ENCODE measurements around the gene SNX5.

Gene SNX5

DNA sequence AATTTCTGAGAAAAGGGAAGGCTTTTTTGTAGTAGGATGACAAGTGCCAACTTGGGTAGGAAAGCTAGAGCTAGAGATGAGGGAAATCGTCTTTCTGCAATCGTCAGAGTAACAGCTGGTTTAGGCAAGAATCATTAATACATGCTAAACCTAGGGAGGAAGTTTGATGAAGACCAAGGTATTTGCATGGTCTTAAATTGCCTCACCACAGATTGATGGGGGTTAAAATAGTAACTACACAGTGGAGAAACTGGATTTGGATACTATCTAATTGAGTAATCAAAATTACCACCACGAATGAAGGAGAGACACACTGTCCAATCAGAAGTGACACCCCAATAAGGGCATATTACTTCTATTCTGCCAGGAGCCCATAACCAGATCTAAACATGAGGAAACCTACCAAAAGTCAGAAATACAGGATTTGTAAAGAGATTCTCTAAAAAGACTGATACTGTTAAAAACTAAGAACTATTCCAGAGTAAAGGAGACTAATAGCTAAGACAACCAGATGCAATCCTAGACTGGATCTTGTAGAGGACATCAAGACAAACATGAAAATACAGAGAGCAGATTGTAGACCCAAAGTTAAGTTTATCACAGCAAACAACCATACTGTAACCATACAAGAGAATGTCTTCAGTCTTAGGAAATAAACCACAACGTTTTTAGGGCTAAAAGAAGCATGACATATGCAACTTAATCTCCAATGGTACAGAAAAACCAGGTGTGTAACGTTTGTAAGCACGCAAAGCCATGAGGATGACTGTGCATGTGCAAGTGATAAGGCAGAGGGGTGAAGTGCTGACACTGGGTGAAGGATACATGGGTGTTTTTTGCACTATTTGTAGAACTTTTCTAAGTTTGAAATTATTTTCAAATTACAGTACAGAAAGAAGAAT, 21.8 kb downstream of the SNX5 start:
- Histone ChIP-seq H3K4me3 (no peak overlapping the region), H3K27ac (no peak overlapping the region)

DNA sequence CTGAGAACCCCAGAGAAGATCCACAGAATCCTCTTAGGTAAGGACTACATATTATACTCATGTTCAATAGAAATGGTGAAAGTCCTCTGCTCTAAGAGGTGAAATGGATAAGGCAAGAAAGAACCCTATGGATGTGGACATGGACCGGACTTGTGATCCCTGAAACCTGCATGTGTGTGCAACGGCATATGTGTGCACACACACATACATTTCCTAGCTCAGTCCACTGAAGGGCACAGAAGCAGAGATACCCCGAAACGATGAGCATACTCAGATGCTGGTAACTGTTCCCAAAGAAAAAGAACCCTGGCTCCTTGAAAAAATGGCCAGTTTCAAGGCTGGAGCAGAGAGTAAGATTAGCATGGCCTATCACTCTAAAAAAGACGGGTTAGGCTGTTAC, 22.6 kb downstream of the SNX5 start:
- no peak overlapping the region for H3K27ac ChIP-seq
- H3K4me3 ChIP-seq, result no peak overlapping the region

GRCh38 chr20:17944854-17945474, 23.6 kb downstream of the SNX5 start:
- H3K4me3 ChIP-seq, result no peak overlapping the region
- no peak overlapping the region for H3K27ac ChIP-seq

DNA sequence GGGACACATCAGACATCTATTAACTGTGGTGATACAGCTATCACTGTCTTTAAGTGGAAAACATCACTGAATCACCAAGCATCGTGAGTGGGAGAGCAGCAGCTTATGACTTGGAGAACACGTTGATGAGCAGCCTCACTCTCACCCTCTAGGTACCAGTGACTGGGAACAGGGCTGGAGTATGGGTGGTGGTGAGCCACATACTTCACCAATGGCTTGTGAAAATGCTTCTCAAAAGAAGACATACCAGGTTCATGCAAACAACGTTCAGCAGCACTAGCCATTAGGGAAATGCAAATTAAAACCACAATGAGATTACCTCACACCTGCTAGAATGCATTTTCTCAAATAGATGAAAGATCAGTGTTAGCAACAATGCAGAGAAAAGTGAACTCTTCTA, 25.3 kb downstream of the SNX5 start:
- Histone ChIP-seq H3K4me3 (no peak overlapping the region), H3K27ac (no peak overlapping the region)

DNA sequence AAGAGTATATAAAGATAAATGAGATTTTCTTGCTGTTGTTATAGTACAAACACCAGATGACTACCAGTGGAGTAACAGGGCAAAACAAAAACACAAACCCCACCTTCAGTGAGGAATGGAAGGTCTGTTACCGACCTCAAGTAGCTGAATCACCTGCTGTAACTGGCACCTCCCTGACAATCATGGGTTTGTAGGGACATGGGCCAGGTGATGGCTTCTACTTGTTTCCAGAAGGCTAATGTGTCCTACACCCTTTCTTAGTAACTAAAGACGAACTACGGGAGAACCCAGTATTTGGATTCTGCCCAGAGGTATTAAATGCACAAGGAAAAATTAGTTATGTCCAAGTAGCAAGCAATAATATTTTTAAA, 26.8 kb downstream of the SNX5 start:
- Histone ChIP-seq H3K27ac (no peak overlapping the region), H3K4me3 (no peak overlapping the region)

DNA sequence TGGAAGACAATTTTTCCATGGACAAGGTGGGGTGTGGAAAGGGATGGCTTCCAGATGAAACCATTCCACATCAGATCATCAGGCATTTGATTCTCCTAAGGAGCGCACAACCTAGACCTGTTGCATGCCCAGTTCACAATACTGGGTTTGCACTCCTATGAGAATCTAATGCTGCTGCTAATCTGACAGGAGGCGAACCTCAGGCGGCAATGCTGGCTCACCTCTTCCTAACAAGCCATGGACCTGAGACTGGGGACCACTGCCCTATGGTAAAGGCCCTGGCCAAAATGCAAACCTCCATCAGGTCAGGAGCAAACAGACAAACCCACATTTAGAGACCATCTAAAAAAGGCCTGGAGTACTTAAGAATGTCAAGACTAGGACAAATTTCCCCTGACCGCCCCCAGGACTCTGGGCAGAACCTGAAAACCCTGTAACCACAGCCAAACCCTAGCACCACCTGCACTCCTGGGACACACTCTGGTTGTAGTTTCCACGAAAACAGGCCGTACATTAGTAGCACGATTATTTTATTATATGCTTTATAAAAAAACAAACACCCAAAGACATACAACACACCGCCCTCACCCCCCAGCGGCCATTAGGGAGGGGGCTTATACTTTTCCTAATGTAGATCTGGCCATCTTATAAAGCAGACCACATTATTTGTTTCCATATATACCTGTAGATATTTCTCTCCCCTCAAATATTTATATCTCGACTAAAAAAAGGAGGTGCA, 27.3 kb downstream of the SNX5 start:
- no peak overlapping the region for H3K27ac ChIP-seq
- H3K4me3 ChIP-seq, result no peak overlapping the region

DNA sequence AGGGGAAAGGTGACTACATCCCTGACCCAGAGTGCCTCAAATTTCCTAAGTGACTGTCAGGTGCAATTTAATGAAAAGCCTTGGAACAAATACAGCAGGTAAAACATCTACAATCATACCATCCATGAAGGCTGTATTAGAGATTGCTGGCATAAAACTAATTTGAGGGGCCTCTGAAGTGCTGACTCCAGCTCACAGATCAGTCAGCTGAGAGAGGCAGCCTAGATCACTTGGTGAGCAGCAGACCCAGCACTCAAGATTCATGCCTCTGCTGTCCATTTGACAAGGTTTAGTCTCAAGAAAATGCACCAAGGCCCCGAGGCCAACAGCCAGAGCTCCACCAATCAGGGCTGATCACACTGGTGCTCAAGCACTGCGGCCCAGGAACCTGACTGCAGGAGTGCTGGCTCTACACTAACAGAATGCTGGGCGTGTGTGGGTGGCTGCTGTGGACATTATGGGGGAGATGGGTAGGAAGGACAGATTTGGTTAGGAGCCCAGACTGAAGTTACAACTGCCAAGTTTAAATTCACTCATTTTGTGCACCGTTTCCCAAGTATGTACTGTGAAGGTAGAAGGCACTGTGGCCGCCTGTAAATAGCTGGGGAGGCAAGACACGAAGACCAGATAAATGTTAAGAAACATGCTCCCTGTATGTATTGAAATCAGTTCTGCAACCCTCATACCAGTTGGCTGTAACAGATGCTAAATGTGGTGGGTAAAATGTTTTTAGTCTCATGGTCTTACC, 28.2 kb downstream of the SNX5 start:
- H3K27ac ChIP-seq, result no peak overlapping the region
- H3K4me3 ChIP-seq, result no peak overlapping the region

- no peak overlapping the region for H3K4me3 ChIP-seq
- no peak overlapping the region for H3K27ac ChIP-seq
These were observed 28.9 kb downstream of the SNX5 start for GRCh38 chr20:17939622-17940223.

GRCh38 chr20:17938871-17939619, 29.5 kb downstream of the SNX5 start:
- H3K4me3 ChIP-seq, result no peak overlapping the region
- peak overlapping the region in 2 of 21 experiments; percentile 2 to 6 for H3K27ac ChIP-seq

- peak overlapping the region in 14 of 21 experiments; percentile 1 to 60 (median 26) for H3K27ac ChIP-seq
- no peak overlapping the region for H3K4me3 ChIP-seq
These were observed 31.5 kb downstream of the SNX5 start for GRCh38 chr20:17936761-17937732.

DNA sequence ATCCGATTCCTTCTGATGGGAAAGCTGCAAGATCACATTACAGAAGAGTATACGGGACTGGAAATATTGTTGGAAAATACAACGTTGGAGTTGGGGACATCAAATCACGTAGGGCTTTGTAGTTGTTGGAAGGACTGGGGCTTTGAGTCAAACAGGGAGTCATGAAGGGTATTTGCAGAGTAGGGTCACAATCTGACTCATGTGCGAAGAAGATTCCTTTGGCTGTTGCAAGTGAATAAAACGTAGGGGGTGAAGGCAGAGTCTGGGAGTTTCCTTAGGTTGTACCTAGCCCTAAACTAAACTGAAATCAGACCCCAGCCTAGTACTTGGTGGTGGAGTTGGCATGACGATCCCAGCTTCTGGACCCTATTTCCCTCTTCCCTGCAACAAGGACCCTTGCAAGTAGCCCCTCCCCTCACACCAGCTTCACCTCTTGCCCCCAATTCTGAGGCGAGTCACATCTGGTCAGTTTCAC, 32.3 kb downstream of the SNX5 start:
- Histone ChIP-seq H3K4me3 (no peak overlapping the region), H3K27ac (peak overlapping the region in 9 of 21 experiments; percentile 1 to 60 (median 36))

- peak overlapping the region in 2 of 21 experiments; percentile 5 to 27 for H3K27ac ChIP-seq
- no peak overlapping the region for H3K4me3 ChIP-seq
These were observed 32.8 kb downstream of the SNX5 start for GRCh38 chr20:17935761-17936160.

DNA sequence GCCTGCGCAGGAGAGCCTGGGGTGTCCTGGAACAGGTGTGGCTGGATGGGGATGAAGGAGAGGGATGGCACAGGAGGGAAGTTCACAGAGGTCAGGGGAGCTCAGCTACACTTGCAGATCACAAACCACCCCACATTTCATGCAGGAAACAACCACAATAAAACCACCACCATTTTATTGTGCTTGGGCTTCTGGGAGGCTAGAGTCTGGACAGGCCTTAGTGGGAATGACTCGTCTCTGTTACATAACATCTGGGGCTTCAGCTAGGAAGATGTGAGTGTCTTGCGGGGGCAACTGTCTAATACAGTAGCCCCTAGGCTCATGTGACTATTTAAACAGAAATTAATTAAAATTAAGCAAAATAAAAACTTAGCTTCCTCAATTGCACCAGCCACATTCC, 33.4 kb downstream of the SNX5 start:
- Histone ChIP-seq H3K4me3 (no peak overlapping the region), H3K27ac (no peak overlapping the region)

- no peak overlapping the region for H3K4me3 ChIP-seq
- H3K27ac ChIP-seq, result peak overlapping the region in 2 of 21 experiments; percentile 22 to 30
These were observed 34.3 kb downstream of the SNX5 start for GRCh38 chr20:17934141-17934862.

DNA sequence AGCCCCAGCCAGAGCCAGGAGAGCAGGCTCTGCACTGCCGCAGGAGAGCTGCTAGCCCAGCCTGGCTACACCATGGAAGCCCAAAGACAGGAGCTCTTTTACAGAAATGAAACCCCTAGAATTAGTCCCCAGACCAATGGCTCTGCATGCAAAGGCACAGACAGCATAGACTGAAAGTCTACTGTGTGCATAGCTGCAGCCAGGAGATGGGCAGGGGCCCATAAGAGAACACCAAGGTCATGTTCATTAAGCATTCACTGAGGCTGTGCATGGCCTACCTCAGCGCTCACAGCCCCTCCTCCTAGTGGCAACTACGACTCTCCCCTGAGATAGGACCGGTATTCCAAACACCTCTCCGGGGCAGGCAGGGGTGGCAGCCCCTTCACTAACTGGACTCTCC, 34.9 kb downstream of the SNX5 start:
- Histone ChIP-seq H3K27ac (peak overlapping the region in 1 of 21 experiments; percentile 30), H3K4me3 (no peak overlapping the region)

- Histone ChIP-seq H3K4me3 (no peak overlapping the region), H3K27ac (no peak overlapping the region)
These were observed 35.5 kb downstream of the SNX5 start for GRCh38 chr20:17933121-17933520.

DNA sequence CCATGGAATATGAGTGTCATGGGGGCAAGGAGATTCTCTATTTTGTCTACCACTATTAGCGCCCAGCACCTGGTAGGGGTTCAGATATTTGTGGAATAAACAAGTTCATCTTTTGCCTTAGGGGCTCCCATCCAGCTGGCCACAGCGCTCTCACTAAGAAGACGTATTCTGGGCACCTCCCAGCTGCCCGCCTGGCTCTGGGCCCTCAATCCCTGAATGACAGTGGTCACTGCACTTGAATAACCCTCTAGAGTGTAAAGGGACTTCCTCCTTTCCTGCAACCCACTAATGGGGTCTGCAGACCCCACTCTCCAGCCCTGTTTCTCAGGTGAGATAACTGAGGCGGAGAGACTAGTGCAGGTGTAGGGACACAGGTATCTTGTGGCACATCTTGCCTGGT, 36.2 kb downstream of the SNX5 start:
- H3K27ac ChIP-seq, result no peak overlapping the region

More for the DNA sequence above, 36.2 kb downstream of the SNX5 start:
- H3K4me3 ChIP-seq, result no peak overlapping the region

All from skin epidermis (tissue), 12 donors.